HS-5 (cell line): Measurements from ENCODE around the gene PARVA.

Source experiments
- DNase-seq: peaks from one replicate; pipeline ENCODE4 v3.0.0-alpha.2; 2012; ENCODE audit warnings: low read depth

PARVA gene

GRCh38 chr11:12556788-12557384 lies 179.5 kb downstream of the PARVA start:
- DNase-seq: peak; percentile 90

GRCh38 chr11:12559011-12559410 lies 181.6 kb downstream of the PARVA start:
- DNase-seq: no peak

GRCh38 chr11:12560362-12560761 lies 183.0 kb downstream of the PARVA start:
- DNase-seq: no peak

GRCh38 chr11:12560861-12561260 lies 183.5 kb downstream of the PARVA start:
- DNase-seq: no peak

GRCh38 chr11:12564012-12564411 lies 186.6 kb downstream of the PARVA start:
- no peak for DNase-seq

GRCh38 chr11:12565406-12565805 lies 188.0 kb downstream of the PARVA start:
- DNase-seq: no peak

- DNase-seq: no peak
Measured at GRCh38 chr11:12567746-12568460, 190.5 kb downstream of the PARVA start.

GRCh38 chr11:12569499-12570425 lies 192.4 kb downstream of the PARVA start:
- peak; percentile 29 for DNase-seq

GRCh38 chr11:12573707-12574485 lies 196.5 kb downstream of the PARVA start:
- no peak for DNase-seq

GRCh38 chr11:12577725-12578644 lies 200.6 kb downstream of the PARVA start:
- DNase-seq: no peak

- DNase-seq: no peak
Measured at GRCh38 chr11:12581416-12581815, 204.0 kb downstream of the PARVA start.

- DNase-seq: peak; percentile 52
Measured at GRCh38 chr11:12581923-12582322, 204.6 kb downstream of the PARVA start.
